H1 (cell line): ENCODE results near the gene CYSRT1. TPM values are rescaled to one million over a fixed set of nuclear protein-coding genes. Genes with fewer than 3 reads are reported as not detected.

ENCODE experiments used
- CBX5 ChIP-seq: fragments of 300-800, 300-1000 bp; sonication (generic); IDR thresholded peaks from 2 replicates; pipeline ENCODE4 v1.7.1; 2016; ENCODE audit warnings: antibody characterized with exemption, low read length, low read depth
- HDAC6 ChIP-seq: IDR thresholded peaks from one replicate; pipeline ENCODE4 v1.7.1; 2012; ENCODE audit warnings: low read depth, mild to moderate bottlenecking, inconsistent platforms, low read length, moderate library complexity
- POLR2A ChIP-seq, 2 experiments: IDR thresholded peaks; 1 replicate in 1 of 2; 2 replicates in 1 of 2; pipeline ENCODE4 v1.6.1; 2011; ENCODE audit warnings: low read depth in 2 of 2, low read length in 2 of 2, mild to moderate bottlenecking in 2 of 2; ENCODE audit errors: control extremely low read depth in 1 of 2
- RXRA ChIP-seq: IDR thresholded peaks from 2 replicates; pipeline ENCODE4 v1.6.1; 2011; ENCODE audit warnings: low read depth, mild to moderate bottlenecking, low read length, moderate library complexity; ENCODE audit not compliant: insufficient read depth
- polyA plus RNA-seq, 7 experiments: library from polyadenylated mRNA; depleted of rRNA in 3 of 7; stranded (reverse) in 5 of 7; unstranded in 2 of 7; fragments of >200 nt in 5 of 7; fragments of 200-250 nt in 2 of 7; gene quantifications; 1 replicate in 5 of 7; 2 replicates in 1 of 7; 4 replicates in 1 of 7; pipeline versions ENCODE4 v1.2.1 to v1.2.3, GENCODE V29; 2011 to 2013; ENCODE audit warnings: missing spikeins in 2 of 7, mixed read lengths in 2 of 7
- total RNA-seq: library from RNA; stranded (reverse); fragmentation: NEBNext Ultra II Directional; extraction: Animal tissue kit (Norgen Biotek cat#: 25700); gene quantifications from 2 replicates; pipeline ENCODE4 v1.2.1, GENCODE V29; 2021
- TF ChIP-seq, protein P1 (sequence below): fragments of 300-600 bp; sonication (generic); IDR thresholded peaks from 2 replicates; pipeline ENCODE4 v1.7.1; 2012; ENCODE audit warnings: low read length, moderate library complexity, mild to moderate bottlenecking, inconsistent platforms; ENCODE audit not compliant: insufficient replicate concordance
- TF ChIP-seq, protein P2 (sequence below): IDR thresholded peaks from 2 replicates; pipeline ENCODE4 v1.6.1; 2012; ENCODE audit warnings: low read length, inconsistent platforms

Gene CYSRT1
- total and polyA plus RNA-seq, 2 of the 8 experiments (the other 6 are each of a cell fraction or from before 2014, with no cell fraction given) = 1.0 to 6.5 TPM

DNA sequence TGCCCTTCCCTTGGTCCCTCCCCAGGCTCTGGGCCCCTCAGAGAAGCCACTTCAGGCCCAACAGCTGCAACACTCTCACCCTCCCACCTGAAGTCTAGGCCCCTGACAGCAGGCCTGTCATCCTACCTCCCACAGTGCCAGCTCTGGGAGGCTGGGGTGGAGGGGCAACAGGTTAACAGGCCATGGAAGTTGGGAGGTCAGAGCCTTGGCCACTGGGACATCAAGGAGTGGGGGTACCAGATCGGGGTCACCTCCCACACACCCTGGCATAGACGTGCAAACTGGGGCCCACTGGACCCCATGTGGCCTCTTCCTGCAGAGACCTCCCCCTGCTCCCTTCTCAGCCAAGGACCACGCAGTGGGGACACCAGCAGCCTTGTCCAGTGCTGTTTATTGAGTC is 33.7 kb upstream of the CYSRT1 start (continued):
- TF ChIP-seq HDAC6 (no peak), RXRA (no peak), CBX5 (no peak), POLR2A (IDR thresholded peaks at IDR 0.05; ENCODE audit: control extremely low read depth in 1 of 2, low read depth in 2 of 2, low read length in 2 of 2) (no peak)
- TF ChIP-seq, protein P1, sequence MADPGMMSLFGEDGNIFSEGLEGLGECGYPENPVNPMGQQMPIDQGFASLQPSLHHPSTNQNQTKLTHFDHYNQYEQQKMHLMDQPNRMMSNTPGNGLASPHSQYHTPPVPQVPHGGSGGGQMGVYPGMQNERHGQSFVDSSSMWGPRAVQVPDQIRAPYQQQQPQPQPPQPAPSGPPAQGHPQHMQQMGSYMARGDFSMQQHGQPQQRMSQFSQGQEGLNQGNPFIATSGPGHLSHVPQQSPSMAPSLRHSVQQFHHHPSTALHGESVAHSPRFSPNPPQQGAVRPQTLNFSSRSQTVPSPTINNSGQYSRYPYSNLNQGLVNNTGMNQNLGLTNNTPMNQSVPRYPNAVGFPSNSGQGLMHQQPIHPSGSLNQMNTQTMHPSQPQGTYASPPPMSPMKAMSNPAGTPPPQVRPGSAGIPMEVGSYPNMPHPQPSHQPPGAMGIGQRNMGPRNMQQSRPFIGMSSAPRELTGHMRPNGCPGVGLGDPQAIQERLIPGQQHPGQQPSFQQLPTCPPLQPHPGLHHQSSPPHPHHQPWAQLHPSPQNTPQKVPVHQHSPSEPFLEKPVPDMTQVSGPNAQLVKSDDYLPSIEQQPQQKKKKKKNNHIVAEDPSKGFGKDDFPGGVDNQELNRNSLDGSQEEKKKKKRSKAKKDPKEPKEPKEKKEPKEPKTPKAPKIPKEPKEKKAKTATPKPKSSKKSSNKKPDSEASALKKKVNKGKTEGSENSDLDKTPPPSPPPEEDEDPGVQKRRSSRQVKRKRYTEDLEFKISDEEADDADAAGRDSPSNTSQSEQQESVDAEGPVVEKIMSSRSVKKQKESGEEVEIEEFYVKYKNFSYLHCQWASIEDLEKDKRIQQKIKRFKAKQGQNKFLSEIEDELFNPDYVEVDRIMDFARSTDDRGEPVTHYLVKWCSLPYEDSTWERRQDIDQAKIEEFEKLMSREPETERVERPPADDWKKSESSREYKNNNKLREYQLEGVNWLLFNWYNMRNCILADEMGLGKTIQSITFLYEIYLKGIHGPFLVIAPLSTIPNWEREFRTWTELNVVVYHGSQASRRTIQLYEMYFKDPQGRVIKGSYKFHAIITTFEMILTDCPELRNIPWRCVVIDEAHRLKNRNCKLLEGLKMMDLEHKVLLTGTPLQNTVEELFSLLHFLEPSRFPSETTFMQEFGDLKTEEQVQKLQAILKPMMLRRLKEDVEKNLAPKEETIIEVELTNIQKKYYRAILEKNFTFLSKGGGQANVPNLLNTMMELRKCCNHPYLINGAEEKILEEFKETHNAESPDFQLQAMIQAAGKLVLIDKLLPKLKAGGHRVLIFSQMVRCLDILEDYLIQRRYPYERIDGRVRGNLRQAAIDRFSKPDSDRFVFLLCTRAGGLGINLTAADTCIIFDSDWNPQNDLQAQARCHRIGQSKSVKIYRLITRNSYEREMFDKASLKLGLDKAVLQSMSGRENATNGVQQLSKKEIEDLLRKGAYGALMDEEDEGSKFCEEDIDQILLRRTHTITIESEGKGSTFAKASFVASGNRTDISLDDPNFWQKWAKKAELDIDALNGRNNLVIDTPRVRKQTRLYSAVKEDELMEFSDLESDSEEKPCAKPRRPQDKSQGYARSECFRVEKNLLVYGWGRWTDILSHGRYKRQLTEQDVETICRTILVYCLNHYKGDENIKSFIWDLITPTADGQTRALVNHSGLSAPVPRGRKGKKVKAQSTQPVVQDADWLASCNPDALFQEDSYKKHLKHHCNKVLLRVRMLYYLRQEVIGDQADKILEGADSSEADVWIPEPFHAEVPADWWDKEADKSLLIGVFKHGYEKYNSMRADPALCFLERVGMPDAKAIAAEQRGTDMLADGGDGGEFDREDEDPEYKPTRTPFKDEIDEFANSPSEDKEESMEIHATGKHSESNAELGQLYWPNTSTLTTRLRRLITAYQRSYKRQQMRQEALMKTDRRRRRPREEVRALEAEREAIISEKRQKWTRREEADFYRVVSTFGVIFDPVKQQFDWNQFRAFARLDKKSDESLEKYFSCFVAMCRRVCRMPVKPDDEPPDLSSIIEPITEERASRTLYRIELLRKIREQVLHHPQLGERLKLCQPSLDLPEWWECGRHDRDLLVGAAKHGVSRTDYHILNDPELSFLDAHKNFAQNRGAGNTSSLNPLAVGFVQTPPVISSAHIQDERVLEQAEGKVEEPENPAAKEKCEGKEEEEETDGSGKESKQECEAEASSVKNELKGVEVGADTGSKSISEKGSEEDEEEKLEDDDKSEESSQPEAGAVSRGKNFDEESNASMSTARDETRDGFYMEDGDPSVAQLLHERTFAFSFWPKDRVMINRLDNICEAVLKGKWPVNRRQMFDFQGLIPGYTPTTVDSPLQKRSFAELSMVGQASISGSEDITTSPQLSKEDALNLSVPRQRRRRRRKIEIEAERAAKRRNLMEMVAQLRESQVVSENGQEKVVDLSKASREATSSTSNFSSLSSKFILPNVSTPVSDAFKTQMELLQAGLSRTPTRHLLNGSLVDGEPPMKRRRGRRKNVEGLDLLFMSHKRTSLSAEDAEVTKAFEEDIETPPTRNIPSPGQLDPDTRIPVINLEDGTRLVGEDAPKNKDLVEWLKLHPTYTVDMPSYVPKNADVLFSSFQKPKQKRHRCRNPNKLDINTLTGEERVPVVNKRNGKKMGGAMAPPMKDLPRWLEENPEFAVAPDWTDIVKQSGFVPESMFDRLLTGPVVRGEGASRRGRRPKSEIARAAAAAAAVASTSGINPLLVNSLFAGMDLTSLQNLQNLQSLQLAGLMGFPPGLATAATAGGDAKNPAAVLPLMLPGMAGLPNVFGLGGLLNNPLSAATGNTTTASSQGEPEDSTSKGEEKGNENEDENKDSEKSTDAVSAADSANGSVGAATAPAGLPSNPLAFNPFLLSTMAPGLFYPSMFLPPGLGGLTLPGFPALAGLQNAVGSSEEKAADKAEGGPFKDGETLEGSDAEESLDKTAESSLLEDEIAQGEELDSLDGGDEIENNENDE = no peak
- TF ChIP-seq, protein P2, sequence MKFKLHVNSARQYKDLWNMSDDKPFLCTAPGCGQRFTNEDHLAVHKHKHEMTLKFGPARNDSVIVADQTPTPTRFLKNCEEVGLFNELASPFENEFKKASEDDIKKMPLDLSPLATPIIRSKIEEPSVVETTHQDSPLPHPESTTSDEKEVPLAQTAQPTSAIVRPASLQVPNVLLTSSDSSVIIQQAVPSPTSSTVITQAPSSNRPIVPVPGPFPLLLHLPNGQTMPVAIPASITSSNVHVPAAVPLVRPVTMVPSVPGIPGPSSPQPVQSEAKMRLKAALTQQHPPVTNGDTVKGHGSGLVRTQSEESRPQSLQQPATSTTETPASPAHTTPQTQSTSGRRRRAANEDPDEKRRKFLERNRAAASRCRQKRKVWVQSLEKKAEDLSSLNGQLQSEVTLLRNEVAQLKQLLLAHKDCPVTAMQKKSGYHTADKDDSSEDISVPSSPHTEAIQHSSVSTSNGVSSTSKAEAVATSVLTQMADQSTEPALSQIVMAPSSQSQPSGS = no peak
